Measurements from ENCODE around the gene SLC6A1. TPM values are rescaled to one million over a fixed set of nuclear protein-coding genes. Genes with fewer than 3 reads are reported as not detected.

SLC6A1 gene
- total and polyA plus RNA-seq, 4 donors = 16.0 to 71.9 (median 33.8) TPM

DNA sequence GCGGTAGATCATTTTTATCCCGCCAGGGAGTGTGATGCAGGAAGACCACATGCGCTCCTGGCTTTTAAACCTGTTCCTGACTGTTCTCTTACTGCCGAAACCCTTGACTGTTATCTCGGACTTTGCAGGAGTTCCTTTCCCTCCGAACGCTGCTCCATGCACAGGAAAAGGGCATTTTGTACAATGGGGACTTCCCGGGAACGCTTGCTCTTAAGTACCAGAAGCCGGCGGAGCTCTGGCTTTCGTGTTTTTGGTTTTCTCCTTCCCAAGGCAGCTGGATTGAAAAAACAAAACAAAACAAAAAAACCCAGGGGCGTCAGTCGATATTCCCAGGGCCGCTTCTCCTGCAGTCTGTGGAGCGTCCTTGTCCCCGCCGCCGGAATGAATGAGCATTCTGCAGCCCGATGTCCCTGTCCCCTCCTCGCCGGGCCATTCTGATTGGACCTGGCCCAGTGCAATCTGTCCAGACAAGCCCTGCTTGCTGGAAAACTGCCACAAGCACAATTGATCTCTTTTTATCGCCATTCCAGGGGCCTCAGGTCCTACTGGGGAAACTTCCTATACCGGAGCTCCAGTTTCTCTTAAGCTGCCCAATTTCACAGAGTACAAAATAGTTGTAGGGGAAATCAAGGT is 44.8 kb downstream of the SLC6A1 start:
- DNase-seq (ENCODE audit: low spot score) = no peak
- H3K4me3 ChIP-seq (ENCODE audit: low read depth in 1 of 3, low read length in 3 of 3) = no peak overlapping the region
- no peaks in the 10 kb centered on the region for H3K9me3 ChIP-seq (ENCODE audit: control insufficient read depth in 4 of 4, low read length in 3 of 4)
- H3K27ac ChIP-seq (ENCODE audit: low read depth in 1 of 2, low read length in 2 of 2) = no peak overlapping the region
- no peak overlapping the region for H3K9ac ChIP-seq (ENCODE audit: low read depth in 1 of 2, low read length in 2 of 2)
- H3K36me3 ChIP-seq (ENCODE audit: control insufficient read depth in 4 of 4, insufficient read depth in 3 of 4, low read depth in 1 of 4, low read length in 3 of 4) = peaks cover 0 to 38% (median 23%) of the 10 kb centered on the region in 4 donors
- TF ChIP-seq SP1 (IDR thresholded peaks at IDR 0.05) (no peak), RAD21 (IDR thresholded peaks at IDR 0.05) (no peak), FOXA2 (IDR thresholded peaks at IDR 0.05) (no peak), RXRA (IDR thresholded peaks at IDR 0.05) (no peak), YY1 (IDR thresholded peaks at IDR 0.05) (no peak), EGR1 (IDR thresholded peaks at IDR 0.05; ENCODE audit: low read depth in 2 of 2) (no peak), JUND (IDR thresholded peaks at IDR 0.05) (no peak), GABPA (IDR thresholded peaks at IDR 0.05 in 1 of 2, conservative IDR thresholded peaks at IDR 0.05 in 1 of 2) (no peak), NR2F2 (IDR thresholded peaks at IDR 0.05) (no peak), TAF1 (conservative IDR thresholded peaks at IDR 0.05) (no peak), HNF4G (IDR thresholded peaks at IDR 0.05) (no peak)
- TF ChIP-seq, protein P1, sequence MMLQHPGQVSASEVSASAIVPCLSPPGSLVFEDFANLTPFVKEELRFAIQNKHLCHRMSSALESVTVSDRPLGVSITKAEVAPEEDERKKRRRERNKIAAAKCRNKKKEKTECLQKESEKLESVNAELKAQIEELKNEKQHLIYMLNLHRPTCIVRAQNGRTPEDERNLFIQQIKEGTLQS (IDR thresholded peaks at IDR 0.05) = no peak
- TF ChIP-seq, protein P2, sequence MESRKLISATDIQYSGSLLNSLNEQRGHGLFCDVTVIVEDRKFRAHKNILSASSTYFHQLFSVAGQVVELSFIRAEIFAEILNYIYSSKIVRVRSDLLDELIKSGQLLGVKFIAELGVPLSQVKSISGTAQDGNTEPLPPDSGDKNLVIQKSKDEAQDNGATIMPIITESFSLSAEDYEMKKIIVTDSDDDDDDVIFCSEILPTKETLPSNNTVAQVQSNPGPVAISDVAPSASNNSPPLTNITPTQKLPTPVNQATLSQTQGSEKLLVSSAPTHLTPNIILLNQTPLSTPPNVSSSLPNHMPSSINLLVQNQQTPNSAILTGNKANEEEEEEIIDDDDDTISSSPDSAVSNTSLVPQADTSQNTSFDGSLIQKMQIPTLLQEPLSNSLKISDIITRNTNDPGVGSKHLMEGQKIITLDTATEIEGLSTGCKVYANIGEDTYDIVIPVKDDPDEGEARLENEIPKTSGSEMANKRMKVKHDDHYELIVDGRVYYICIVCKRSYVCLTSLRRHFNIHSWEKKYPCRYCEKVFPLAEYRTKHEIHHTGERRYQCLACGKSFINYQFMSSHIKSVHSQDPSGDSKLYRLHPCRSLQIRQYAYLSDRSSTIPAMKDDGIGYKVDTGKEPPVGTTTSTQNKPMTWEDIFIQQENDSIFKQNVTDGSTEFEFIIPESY (IDR thresholded peaks at IDR 0.05) = no peak
- TF ChIP-seq, protein P3, sequence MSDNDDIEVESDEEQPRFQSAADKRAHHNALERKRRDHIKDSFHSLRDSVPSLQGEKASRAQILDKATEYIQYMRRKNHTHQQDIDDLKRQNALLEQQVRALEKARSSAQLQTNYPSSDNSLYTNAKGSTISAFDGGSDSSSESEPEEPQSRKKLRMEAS (IDR thresholded peaks at IDR 0.05) = no peak
- WGBS = 64% methylated on average over 24 of the region's 24 CpGs
- H3K4me1 ChIP-seq (ENCODE audit: control insufficient read depth in 4 of 4, insufficient read depth in 4 of 4, low read length in 3 of 4) = no peaks in the 10 kb centered on the region
- no peaks in the 10 kb centered on the region for H3K27me3 ChIP-seq (ENCODE audit: control insufficient read depth in 4 of 4, insufficient read depth in 4 of 4, low read length in 3 of 4)

DNA sequence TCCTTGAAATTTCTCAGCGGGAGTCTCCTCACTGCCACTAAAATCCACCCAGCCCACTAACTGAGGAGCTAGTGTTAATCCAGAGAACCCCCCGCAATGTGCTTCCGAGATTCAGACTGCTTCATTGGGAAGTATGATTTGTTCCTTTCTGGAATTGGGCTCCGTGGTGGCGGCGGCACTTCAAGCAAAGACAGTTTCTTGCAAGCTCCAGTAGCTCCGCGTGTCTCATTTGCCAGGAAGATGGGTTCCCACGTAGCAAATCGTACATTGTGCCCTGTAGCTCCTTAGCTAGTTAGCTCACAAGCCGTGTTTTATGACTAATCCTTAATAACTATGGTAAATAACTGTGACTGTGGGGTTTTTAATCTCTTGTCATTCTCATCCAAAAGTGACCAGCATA is 45.4 kb downstream of the SLC6A1 start:
- 92% methylated on average over 11 of the region's 11 CpGs for WGBS
- no peaks in the 10 kb centered on the region for H3K4me1 ChIP-seq (ENCODE audit: control insufficient read depth in 4 of 4, insufficient read depth in 4 of 4, low read length in 3 of 4)
- H3K9me3 ChIP-seq (ENCODE audit: control insufficient read depth in 4 of 4, low read length in 3 of 4) = no peaks in the 10 kb centered on the region
- no peak for DNase-seq (ENCODE audit: low spot score)
- no peaks in the 10 kb centered on the region for H3K27me3 ChIP-seq (ENCODE audit: control insufficient read depth in 4 of 4, insufficient read depth in 4 of 4, low read length in 3 of 4)
- H3K36me3 ChIP-seq (ENCODE audit: control insufficient read depth in 4 of 4, insufficient read depth in 3 of 4, low read depth in 1 of 4, low read length in 3 of 4) = peaks cover 0 to 37% (median 23%) of the 10 kb centered on the region in 4 donors
- H3K4me3 ChIP-seq (ENCODE audit: low read depth in 1 of 3, low read length in 3 of 3) = no peak overlapping the region
- TF ChIP-seq SP1 (IDR thresholded peaks at IDR 0.05) (no peak), FOXA1 (IDR thresholded peaks at IDR 0.05) (no peak), GABPA (IDR thresholded peaks at IDR 0.05 in 1 of 2, conservative IDR thresholded peaks at IDR 0.05 in 1 of 2) (no peak), HNF4A (conservative IDR thresholded peaks at IDR 0.05) (no peak), YY1 (IDR thresholded peaks at IDR 0.05) (no peak), NR2F2 (IDR thresholded peaks at IDR 0.05) (no peak), RXRA (IDR thresholded peaks at IDR 0.05) (no peak), TAF1 (conservative IDR thresholded peaks at IDR 0.05) (no peak), RAD21 (IDR thresholded peaks at IDR 0.05) (no peak), FOXA2 (IDR thresholded peaks at IDR 0.05) (no peak), HNF4G (IDR thresholded peaks at IDR 0.05) (no peak), JUND (IDR thresholded peaks at IDR 0.05) (no peak), EGR1 (IDR thresholded peaks at IDR 0.05; ENCODE audit: low read depth in 2 of 2) (no peak)
- TF ChIP-seq, protein P2 (IDR thresholded peaks at IDR 0.05) = no peak
- TF ChIP-seq, protein P3 (IDR thresholded peaks at IDR 0.05) = no peak
- TF ChIP-seq, protein P4, sequence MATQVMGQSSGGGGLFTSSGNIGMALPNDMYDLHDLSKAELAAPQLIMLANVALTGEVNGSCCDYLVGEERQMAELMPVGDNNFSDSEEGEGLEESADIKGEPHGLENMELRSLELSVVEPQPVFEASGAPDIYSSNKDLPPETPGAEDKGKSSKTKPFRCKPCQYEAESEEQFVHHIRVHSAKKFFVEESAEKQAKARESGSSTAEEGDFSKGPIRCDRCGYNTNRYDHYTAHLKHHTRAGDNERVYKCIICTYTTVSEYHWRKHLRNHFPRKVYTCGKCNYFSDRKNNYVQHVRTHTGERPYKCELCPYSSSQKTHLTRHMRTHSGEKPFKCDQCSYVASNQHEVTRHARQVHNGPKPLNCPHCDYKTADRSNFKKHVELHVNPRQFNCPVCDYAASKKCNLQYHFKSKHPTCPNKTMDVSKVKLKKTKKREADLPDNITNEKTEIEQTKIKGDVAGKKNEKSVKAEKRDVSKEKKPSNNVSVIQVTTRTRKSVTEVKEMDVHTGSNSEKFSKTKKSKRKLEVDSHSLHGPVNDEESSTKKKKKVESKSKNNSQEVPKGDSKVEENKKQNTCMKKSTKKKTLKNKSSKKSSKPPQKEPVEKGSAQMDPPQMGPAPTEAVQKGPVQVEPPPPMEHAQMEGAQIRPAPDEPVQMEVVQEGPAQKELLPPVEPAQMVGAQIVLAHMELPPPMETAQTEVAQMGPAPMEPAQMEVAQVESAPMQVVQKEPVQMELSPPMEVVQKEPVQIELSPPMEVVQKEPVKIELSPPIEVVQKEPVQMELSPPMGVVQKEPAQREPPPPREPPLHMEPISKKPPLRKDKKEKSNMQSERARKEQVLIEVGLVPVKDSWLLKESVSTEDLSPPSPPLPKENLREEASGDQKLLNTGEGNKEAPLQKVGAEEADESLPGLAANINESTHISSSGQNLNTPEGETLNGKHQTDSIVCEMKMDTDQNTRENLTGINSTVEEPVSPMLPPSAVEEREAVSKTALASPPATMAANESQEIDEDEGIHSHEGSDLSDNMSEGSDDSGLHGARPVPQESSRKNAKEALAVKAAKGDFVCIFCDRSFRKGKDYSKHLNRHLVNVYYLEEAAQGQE (IDR thresholded peaks at IDR 0.05) = no peak
- TF ChIP-seq, protein P1 (IDR thresholded peaks at IDR 0.05) = no peak
- TF ChIP-seq, protein P5, sequence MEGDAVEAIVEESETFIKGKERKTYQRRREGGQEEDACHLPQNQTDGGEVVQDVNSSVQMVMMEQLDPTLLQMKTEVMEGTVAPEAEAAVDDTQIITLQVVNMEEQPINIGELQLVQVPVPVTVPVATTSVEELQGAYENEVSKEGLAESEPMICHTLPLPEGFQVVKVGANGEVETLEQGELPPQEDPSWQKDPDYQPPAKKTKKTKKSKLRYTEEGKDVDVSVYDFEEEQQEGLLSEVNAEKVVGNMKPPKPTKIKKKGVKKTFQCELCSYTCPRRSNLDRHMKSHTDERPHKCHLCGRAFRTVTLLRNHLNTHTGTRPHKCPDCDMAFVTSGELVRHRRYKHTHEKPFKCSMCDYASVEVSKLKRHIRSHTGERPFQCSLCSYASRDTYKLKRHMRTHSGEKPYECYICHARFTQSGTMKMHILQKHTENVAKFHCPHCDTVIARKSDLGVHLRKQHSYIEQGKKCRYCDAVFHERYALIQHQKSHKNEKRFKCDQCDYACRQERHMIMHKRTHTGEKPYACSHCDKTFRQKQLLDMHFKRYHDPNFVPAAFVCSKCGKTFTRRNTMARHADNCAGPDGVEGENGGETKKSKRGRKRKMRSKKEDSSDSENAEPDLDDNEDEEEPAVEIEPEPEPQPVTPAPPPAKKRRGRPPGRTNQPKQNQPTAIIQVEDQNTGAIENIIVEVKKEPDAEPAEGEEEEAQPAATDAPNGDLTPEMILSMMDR (IDR thresholded peaks at IDR 0.05; ENCODE audit: low read depth, low read length, missing input control) = no peak
- H3K9ac ChIP-seq (ENCODE audit: low read depth in 1 of 2, low read length in 2 of 2) = no peak overlapping the region
- no peak overlapping the region for H3K27ac ChIP-seq (ENCODE audit: low read depth in 1 of 2, low read length in 2 of 2)

Data from liver (tissue), 9 donors.